ENCODE measurements around the gene TMEM208. TPM values are rescaled to one million over a fixed set of nuclear protein-coding genes. Genes with fewer than 3 reads are reported as not detected.
A peak's percentile ranks its signal among the peaks of the same experiment; 100 is the strongest.

The TMEM208 gene
- total RNA-seq, 4 donors from 2014 or later: 33.0 to 45.4 (median 40.8) TPM

DNA sequence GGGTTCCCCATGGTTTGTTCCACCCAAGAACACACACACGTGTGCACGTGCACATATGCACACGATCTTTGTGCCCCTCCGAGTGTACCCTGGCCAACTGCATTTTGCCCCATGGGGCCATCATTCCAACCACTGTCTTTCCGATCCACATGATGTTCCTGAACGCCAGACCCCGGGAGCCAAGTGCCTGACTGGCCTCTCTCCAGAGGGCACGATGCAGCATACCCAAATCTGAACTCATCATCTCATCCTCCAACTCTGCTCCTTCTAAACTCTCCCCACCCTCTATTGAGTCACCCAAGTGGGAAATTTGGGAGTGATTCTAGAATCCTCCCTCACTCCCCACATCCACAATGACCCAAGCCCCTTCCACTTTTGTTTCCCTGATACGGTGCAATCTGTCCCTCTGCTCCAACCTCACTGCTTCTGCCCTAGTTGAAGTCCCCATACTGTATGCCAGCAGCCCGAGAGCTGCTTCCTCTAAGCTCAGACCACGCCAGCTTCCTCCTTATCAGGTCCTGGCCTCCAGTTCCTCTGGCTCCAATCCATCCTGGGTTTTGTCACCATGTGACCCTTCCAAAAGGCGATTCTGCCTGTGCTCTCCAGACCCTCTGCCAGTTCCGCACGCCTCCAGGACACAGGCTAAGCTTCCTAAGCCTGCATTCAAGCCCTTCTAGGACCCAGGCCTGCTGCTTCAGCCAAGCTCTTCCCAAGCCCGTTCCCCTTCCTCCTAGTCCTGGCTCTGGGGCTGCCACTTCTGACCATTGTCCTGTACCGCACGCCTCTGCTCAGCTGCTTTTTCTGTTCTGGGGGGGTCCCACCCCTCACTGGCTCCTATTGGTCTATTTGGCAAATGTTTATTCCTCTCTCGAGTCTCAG is 10.1 kb upstream of the TMEM208 start:
- DNase-seq (ENCODE audit: low spot score) (no peak), ATAC-seq (ENCODE audit: low FRiP score) (peak; percentile 41)
- TF ChIP-seq, protein P1, sequence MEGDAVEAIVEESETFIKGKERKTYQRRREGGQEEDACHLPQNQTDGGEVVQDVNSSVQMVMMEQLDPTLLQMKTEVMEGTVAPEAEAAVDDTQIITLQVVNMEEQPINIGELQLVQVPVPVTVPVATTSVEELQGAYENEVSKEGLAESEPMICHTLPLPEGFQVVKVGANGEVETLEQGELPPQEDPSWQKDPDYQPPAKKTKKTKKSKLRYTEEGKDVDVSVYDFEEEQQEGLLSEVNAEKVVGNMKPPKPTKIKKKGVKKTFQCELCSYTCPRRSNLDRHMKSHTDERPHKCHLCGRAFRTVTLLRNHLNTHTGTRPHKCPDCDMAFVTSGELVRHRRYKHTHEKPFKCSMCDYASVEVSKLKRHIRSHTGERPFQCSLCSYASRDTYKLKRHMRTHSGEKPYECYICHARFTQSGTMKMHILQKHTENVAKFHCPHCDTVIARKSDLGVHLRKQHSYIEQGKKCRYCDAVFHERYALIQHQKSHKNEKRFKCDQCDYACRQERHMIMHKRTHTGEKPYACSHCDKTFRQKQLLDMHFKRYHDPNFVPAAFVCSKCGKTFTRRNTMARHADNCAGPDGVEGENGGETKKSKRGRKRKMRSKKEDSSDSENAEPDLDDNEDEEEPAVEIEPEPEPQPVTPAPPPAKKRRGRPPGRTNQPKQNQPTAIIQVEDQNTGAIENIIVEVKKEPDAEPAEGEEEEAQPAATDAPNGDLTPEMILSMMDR (IDR thresholded peaks at IDR 0.05): no peak

DNA sequence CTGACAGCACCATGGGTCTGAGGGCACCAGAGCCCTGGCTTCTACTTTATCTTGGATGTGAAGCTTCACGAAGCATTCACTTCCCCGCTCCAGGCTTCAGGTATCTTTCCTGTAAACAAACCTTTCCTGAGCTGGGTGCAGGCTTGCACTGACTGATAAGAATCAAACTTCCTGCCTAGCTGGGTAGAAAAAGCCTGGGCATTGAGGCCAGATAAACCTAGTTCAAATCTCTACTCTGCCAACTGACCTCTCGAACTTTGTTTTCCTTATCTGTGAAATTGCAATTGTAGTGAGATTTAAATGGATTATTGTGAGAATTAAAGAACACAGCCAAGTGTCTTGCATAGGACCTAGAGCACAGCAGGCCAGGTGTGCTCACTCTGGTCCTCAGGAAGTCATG is 2.9 kb upstream of the TMEM208 start:
- ATAC-seq (ENCODE audit: low FRiP score) (no peak), DNase-seq (ENCODE audit: low spot score) (no peak)
- TF ChIP-seq, protein P1 (IDR thresholded peaks at IDR 0.05): no peak

DNA sequence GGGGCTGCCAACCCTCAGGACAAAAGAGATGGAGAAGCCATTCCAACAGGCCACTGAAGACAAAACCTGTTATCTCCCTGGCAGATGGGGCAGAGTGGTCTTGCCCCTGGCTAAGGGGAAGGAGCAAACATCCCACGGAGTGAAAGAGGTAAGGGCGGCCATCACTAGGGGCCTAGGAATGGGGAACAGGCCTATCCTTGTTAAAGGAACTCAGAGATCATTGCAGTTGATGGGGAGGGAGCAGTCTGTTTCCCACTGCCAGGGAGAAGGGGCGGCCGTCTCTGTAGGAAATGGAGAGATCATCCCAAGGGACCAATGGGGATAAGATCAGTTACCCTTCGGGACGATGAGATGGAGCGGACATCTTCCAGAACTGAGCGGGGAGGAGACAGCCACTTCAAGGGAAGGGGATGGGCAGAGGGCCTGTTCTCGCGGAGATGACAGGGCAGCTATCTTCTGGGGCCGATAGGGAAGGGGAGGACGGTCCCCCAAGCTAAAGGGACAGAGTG is 581 bp upstream of the TMEM208 start:
- ATAC-seq (ENCODE audit: low FRiP score) (peak; percentile 2), DNase-seq (ENCODE audit: low spot score) (no peak)
- TF ChIP-seq, protein P1 (IDR thresholded peaks at IDR 0.05): no peak

DNA sequence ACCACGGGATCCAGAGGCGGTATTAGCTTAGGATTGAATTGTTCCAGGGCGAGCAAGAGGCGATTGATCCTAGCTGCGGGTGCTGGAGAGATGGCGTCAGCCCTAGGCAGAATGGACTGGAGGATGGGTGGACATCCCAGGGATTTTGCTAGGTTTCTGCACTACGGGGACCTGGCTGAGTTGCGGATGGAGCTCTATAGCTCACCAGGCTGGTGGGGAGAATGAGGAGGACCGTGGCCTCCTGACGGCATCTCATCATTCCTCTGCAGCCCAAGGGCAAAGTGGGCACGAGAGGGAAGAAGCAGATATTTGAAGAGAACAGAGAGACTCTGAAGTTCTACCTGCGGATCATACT is 614 bp downstream of the TMEM208 start:
- TF ChIP-seq, protein P1 (IDR thresholded peaks at IDR 0.05): no peak
- no peak for ATAC-seq (ENCODE audit: low FRiP score)
- DNase-seq (ENCODE audit: low spot score): no peak

DNA sequence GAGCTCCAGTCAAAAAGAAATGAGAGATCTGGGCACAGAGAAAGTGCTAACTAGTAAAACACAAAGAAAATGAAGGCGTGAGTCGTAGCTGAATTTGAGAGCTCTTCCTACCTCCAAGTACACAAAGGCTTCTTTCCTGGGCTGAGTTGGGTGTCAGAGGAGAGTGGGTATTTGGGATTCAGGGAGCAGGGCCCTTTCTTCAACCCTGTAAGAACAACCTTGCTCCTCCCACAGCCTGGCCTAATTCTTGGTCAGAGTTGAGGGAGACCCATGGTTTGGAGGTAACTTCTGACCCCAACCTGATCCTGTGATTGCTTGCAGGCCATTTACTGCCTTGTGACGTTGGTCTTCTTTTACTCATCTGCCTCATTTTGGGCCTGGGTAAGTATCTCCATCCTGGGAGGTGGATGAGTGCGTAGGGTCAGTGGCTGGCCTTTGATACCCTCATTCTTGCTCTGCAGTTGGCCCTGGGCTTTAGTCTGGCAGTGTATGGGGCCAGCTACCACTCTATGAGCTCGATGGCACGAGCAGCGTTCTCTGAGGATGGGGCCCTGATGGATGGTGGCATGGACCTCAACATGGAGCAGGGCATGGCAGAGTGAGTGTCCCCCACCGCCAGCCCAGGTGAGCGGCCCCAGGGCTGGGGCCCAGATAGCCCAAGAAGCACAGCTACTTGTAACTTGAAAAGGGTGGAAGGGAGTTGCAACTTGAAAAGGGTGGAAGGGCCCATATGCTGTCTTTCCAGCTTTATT is 1.3 kb downstream of the TMEM208 start:
- TF ChIP-seq, protein P1 (IDR thresholded peaks at IDR 0.05): no peak
- DNase-seq (ENCODE audit: low spot score) (no peak), ATAC-seq (ENCODE audit: low FRiP score) (no peak)

DNA sequence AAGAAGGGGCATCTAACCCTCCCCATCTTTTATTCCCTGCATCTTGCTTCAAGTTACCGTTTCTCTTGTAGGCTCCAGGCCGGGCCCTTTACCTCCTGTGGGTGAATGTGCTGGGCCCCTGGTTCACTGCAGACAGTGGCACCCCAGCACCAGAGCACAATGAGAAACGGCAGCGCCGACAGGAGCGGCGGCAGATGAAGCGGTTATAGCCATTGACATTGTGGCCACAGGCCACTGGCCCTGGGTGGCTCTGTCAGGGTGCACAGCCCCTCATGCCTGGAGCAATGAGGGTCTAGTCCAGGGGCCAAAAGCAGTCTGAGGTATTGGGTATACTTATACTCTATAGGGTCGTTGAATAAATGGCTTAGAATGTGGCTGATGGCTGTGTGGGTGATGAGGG is 2.0 kb downstream of the TMEM208 start:
- no peak for DNase-seq (ENCODE audit: low spot score)
- TF ChIP-seq, protein P1 (IDR thresholded peaks at IDR 0.05): no peak
- ATAC-seq (ENCODE audit: low FRiP score): no peak

All from omental fat pad (tissue), 4 donors.